ENCODE data around the gene EVL. TPM values are rescaled to one million over a fixed set of nuclear protein-coding genes. Genes with fewer than 3 reads are reported as not detected.
A peak's percentile ranks its signal among the peaks of the same experiment; 100 is the strongest.

EVL gene
- total RNA-seq, 1 donor: 16.6 TPM

DNA sequence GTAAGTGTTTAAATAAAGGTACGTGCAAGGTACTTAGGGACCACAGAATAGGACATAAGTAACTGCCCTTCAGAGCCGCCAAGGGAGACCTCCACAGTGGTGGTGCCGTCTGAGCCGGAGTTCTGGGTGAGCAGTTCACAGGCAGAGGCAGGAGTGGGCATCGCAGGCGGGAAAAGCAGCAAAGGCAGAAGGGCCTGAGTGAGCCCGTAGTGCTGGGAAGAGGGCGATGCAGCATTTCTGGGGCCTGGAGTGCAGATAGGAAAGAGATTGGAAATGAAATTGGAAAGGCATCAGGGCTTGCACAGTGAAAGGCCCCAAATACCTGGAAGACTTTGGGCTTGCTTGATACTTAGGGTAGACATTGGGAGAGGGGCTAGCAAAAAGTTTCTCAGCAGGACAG is 32.9 kb downstream of the EVL start:
- Histone ChIP-seq H3K36me3 (ENCODE audit: insufficient read depth, low read length) (peaks cover 15% of the 10 kb centered on the region), H3K4me3 (ENCODE audit: insufficient read depth, low read length) (no peak overlapping the region), H3K9me3 (ENCODE audit: low read depth, low read length) (no peaks in the 10 kb centered on the region), H4K20me1 (ENCODE audit: insufficient read depth, low read length) (peaks cover 4% of the 10 kb centered on the region), H3K79me2 (ENCODE audit: insufficient read depth, low read length) (no peaks in the 10 kb centered on the region), H3K27me3 (ENCODE audit: insufficient read depth, low read length) (no peaks in the 10 kb centered on the region), H3K4me2 (ENCODE audit: insufficient read depth, low read length) (no peak overlapping the region), H3K4me1 (ENCODE audit: insufficient read depth, low read length) (peaks cover 17% of the 10 kb centered on the region), H2AFZ (ENCODE audit: low read length) (no peak overlapping the region), H3K27ac (ENCODE audit: low read depth, low read length) (no peak overlapping the region)
- no peak for DNase-seq (ENCODE audit: insufficient read length, low spot score, missing footprints)
- TF ChIP-seq, protein P1, sequence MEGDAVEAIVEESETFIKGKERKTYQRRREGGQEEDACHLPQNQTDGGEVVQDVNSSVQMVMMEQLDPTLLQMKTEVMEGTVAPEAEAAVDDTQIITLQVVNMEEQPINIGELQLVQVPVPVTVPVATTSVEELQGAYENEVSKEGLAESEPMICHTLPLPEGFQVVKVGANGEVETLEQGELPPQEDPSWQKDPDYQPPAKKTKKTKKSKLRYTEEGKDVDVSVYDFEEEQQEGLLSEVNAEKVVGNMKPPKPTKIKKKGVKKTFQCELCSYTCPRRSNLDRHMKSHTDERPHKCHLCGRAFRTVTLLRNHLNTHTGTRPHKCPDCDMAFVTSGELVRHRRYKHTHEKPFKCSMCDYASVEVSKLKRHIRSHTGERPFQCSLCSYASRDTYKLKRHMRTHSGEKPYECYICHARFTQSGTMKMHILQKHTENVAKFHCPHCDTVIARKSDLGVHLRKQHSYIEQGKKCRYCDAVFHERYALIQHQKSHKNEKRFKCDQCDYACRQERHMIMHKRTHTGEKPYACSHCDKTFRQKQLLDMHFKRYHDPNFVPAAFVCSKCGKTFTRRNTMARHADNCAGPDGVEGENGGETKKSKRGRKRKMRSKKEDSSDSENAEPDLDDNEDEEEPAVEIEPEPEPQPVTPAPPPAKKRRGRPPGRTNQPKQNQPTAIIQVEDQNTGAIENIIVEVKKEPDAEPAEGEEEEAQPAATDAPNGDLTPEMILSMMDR (IDR thresholded peaks at IDR 0.05; ENCODE audit: extremely low read depth, low read depth, low read length): no peak

- Histone ChIP-seq H3K27me3 (ENCODE audit: insufficient read depth, low read length) (no peaks in the 10 kb centered on the region), H3K79me2 (ENCODE audit: insufficient read depth, low read length) (no peaks in the 10 kb centered on the region), H3K9me3 (ENCODE audit: low read depth, low read length) (no peaks in the 10 kb centered on the region), H3K4me2 (ENCODE audit: insufficient read depth, low read length) (no peak overlapping the region), H3K4me3 (ENCODE audit: insufficient read depth, low read length) (no peak overlapping the region), H3K4me1 (ENCODE audit: insufficient read depth, low read length) (peaks cover 37% of the 10 kb centered on the region), H3K27ac (ENCODE audit: low read depth, low read length) (no peak overlapping the region), H3K36me3 (ENCODE audit: insufficient read depth, low read length) (peaks cover 15% of the 10 kb centered on the region), H4K20me1 (ENCODE audit: insufficient read depth, low read length) (peaks cover 4% of the 10 kb centered on the region), H2AFZ (ENCODE audit: low read length) (no peak overlapping the region)
- DNase-seq (ENCODE audit: insufficient read length, low spot score, missing footprints): no peak
- TF ChIP-seq, protein P1 (IDR thresholded peaks at IDR 0.05; ENCODE audit: extremely low read depth, low read depth, low read length): no peak
Measured at GRCh38 chr14:100100032-100100703, 34.9 kb downstream of the EVL start.

GRCh38 chr14:100102156-100102785 is 37.0 kb downstream of the EVL start:
- peaks cover 25% of the 10 kb centered on the region for H3K4me1 ChIP-seq (ENCODE audit: insufficient read depth, low read length)
- H3K9me3 ChIP-seq (ENCODE audit: low read depth, low read length): no peaks in the 10 kb centered on the region
- H3K4me2 ChIP-seq (ENCODE audit: insufficient read depth, low read length): no peak overlapping the region
- no peak overlapping the region for H3K4me3 ChIP-seq (ENCODE audit: insufficient read depth, low read length)
- TF ChIP-seq, protein P1 (IDR thresholded peaks at IDR 0.05; ENCODE audit: extremely low read depth, low read depth, low read length): no peak
- no peak overlapping the region for H2AFZ ChIP-seq (ENCODE audit: low read length)
- no peaks in the 10 kb centered on the region for H3K27me3 ChIP-seq (ENCODE audit: insufficient read depth, low read length)
- no peak for DNase-seq (ENCODE audit: insufficient read length, low spot score, missing footprints)
- H4K20me1 ChIP-seq (ENCODE audit: insufficient read depth, low read length): no peaks in the 10 kb centered on the region
- H3K79me2 ChIP-seq (ENCODE audit: insufficient read depth, low read length): no peaks in the 10 kb centered on the region
- peaks cover 15% of the 10 kb centered on the region for H3K36me3 ChIP-seq (ENCODE audit: insufficient read depth, low read length)
- H3K27ac ChIP-seq (ENCODE audit: low read depth, low read length): no peak overlapping the region

DNA sequence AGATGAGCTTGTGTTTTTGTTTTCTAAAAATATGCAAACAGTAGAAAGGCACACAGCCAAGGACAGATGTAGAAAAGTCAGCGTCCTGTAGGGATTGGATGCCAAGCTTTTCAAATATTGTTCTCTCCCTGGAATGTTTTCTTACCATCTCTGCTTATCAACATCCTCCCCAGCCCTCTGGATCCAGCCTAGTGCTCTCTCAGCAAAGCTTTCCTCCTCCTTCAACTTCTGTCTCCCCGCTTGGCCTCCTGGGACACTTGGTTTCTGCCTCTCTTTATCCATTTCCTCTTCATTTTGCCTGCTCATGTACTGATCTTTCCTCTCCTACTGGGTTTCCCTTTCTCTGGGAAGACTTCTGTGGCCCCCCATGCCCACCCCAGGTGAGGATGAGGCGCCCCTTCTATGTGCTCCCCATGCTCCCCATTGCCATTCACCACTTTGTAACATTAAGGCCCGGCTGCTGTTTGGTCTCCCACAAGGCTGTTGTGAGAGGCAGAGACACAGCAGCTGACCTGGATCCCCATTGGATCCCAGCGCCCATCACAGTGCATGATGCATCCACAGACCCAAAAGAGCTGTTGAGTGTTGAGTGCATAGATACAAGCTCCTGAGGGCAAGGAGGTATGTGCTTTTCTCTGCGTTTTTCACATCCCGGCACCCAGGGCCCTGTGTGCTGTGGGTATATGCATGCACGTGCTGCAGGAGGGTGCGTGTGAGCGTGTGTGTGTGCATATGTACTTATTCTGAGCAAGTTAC is 38.2 kb downstream of the EVL start:
- H3K4me1 ChIP-seq (ENCODE audit: insufficient read depth, low read length): peaks cover 32% of the 10 kb centered on the region
- DNase-seq (ENCODE audit: insufficient read length, low spot score, missing footprints): no peak
- peak overlapping the region; percentile 55 for H3K4me2 ChIP-seq (ENCODE audit: insufficient read depth, low read length)
- no peaks in the 10 kb centered on the region for H4K20me1 ChIP-seq (ENCODE audit: insufficient read depth, low read length)
- no peak overlapping the region for H2AFZ ChIP-seq (ENCODE audit: low read length)
- H3K27ac ChIP-seq (ENCODE audit: low read depth, low read length): peak overlapping the region; percentile 79
- no peaks in the 10 kb centered on the region for H3K9me3 ChIP-seq (ENCODE audit: low read depth, low read length)
- H3K79me2 ChIP-seq (ENCODE audit: insufficient read depth, low read length): no peaks in the 10 kb centered on the region
- H3K27me3 ChIP-seq (ENCODE audit: insufficient read depth, low read length): no peaks in the 10 kb centered on the region
- TF ChIP-seq, protein P1 (IDR thresholded peaks at IDR 0.05; ENCODE audit: extremely low read depth, low read depth, low read length): no peak
- H3K4me3 ChIP-seq (ENCODE audit: insufficient read depth, low read length): no peak overlapping the region
- H3K36me3 ChIP-seq (ENCODE audit: insufficient read depth, low read length): peaks cover 12% of the 10 kb centered on the region

Measured in osteoblast (primary cell).